ENCODE results near the gene CSNK1G1.
"Not testable (repeated sequence)": the region's sequence is repeated elsewhere in the genome, so short reads cannot be mapped to it uniquely, and the experiment has no call there.

The CSNK1G1 gene

DNA sequence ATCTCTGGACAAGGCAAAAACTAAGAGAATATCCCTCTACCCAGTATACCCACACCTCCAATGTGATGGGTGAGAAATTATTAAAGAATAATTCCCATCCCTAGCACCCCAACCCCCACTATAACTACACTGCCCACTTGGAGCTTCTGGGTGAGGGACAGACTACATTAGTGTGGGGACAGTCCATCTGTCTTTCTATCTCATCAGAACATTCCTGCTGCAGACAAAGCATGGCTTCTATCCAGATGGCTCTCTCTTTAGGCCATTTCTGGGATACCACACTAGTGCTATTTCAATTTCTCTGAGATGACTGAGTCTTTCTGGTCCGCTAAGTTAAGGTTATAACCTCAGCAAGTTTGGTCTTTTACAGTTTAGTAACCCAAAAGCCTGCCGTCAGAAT lies 6.6 kb downstream of the CSNK1G1 start:
- H3K9ac ChIP-seq (ENCODE audit: low read length) = no peak overlapping the region
- no peak overlapping the region for H3K18ac ChIP-seq (ENCODE audit: low read length)
- no peak overlapping the region for H2BK5ac ChIP-seq (ENCODE audit: low read depth, low read length, poor library complexity)
- H3K79me2 ChIP-seq (ENCODE audit: control insufficient read depth, insufficient read depth, low read length, poor library complexity) = no peaks in the 10 kb centered on the region
- H3K4me1 ChIP-seq (ENCODE audit: control insufficient read depth in 1 of 2, insufficient read depth in 2 of 2, low read length in 2 of 2) = no peaks in the 10 kb centered on the region
- H4K91ac ChIP-seq (ENCODE audit: low read depth, low read length) = no peak overlapping the region
- peaks cover 3 to 5% of the 10 kb centered on the region in 2 experiments for H3K36me3 ChIP-seq (ENCODE audit: control insufficient read depth in 1 of 2, insufficient read depth in 2 of 2, low read length in 2 of 2)
- no peak overlapping the region for H2BK120ac ChIP-seq (ENCODE audit: insufficient read depth, low read length, poor library complexity)
- no peak overlapping the region for H2AFZ ChIP-seq (ENCODE audit: insufficient read depth, low read length, poor library complexity)
- no peaks in the 10 kb centered on the region for H3K79me1 ChIP-seq (ENCODE audit: low read length)
- no peak overlapping the region for H3K14ac ChIP-seq (ENCODE audit: low read length)
- no peak overlapping the region for H4K8ac ChIP-seq (ENCODE audit: low read depth, low read length)
- H3K27me3 ChIP-seq (ENCODE audit: insufficient read depth, low read length) = no peaks in the 10 kb centered on the region
- H3K23ac ChIP-seq (ENCODE audit: low read length) = no peak overlapping the region
- DNase-seq = no peak
- no peaks in the 10 kb centered on the region for H3K9me3 ChIP-seq (ENCODE audit: insufficient read depth, low read depth, low read length)
- H3K4me3 ChIP-seq (ENCODE audit: low read depth, low read length) = no peak overlapping the region
- H2BK12ac ChIP-seq (ENCODE audit: low read length) = no peak overlapping the region
- H3K4me2 ChIP-seq (ENCODE audit: low read length) = no peak overlapping the region
- no peak overlapping the region for H2AK5ac ChIP-seq (ENCODE audit: low read length)
- H3K4ac ChIP-seq (ENCODE audit: low read depth, low read length) = no peak overlapping the region
- no CpG with 5 or more reads among the region's 2 CpGs for WGBS (ENCODE audit: extremely low coverage, insufficient coverage, insufficient read length)
- no peak overlapping the region for H3K27ac ChIP-seq (ENCODE audit: low read depth, low read length)
- no peak overlapping the region for H4K12ac ChIP-seq (ENCODE audit: low read depth, low read length)

DNA sequence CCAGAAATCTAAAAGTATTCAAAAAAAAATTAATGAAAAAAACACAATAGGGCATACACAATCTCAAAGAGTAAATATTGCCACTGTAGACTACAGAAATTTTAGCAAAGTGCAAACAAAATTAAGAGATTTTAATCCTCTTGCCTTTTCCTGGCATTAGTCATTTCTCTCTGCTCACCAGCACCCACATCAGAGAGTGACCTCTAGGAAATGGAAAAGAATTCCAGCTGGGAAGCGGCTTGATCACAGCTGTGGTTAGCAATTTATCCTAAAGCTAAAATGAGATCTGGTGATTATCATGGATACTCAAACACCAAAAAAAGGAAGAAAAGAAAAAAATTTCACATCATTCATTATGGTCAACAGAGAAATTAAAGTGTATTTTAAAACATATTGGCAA lies 7.5 kb downstream of the CSNK1G1 start:
- Histone ChIP-seq H4K91ac (ENCODE audit: low read depth, low read length) (no peak overlapping the region), H3K18ac (ENCODE audit: low read length) (no peak overlapping the region), H3K79me2 (ENCODE audit: control insufficient read depth, insufficient read depth, low read length, poor library complexity) (no peaks in the 10 kb centered on the region), H3K9ac (ENCODE audit: low read length) (no peak overlapping the region), H2AFZ (ENCODE audit: insufficient read depth, low read length, poor library complexity) (no peak overlapping the region), H3K23ac (ENCODE audit: low read length) (no peak overlapping the region), H2AK5ac (ENCODE audit: low read length) (no peak overlapping the region), H2BK5ac (ENCODE audit: low read depth, low read length, poor library complexity) (no peak overlapping the region), H2BK120ac (ENCODE audit: insufficient read depth, low read length, poor library complexity) (no peak overlapping the region), H2BK12ac (ENCODE audit: low read length) (no peak overlapping the region), H3K4ac (ENCODE audit: low read depth, low read length) (no peak overlapping the region), H3K4me1 (ENCODE audit: control insufficient read depth in 1 of 2, insufficient read depth in 2 of 2, low read length in 2 of 2) (no peaks in the 10 kb centered on the region), H3K79me1 (ENCODE audit: low read length) (no peaks in the 10 kb centered on the region), H3K9me3 (ENCODE audit: insufficient read depth, low read depth, low read length) (no peaks in the 10 kb centered on the region), H3K4me3 (ENCODE audit: low read depth, low read length) (no peak overlapping the region), H3K27ac (ENCODE audit: low read depth, low read length) (no peak overlapping the region), H4K12ac (ENCODE audit: low read depth, low read length) (no peak overlapping the region), H4K8ac (ENCODE audit: low read depth, low read length) (no peak overlapping the region), H3K27me3 (ENCODE audit: insufficient read depth, low read length) (no peaks in the 10 kb centered on the region), H3K4me2 (ENCODE audit: low read length) (no peak overlapping the region), H3K36me3 (ENCODE audit: control insufficient read depth in 1 of 2, insufficient read depth in 2 of 2, low read length in 2 of 2) (peaks cover 2 to 3% of the 10 kb centered on the region in 2 experiments), H3K14ac (ENCODE audit: low read length) (no peak overlapping the region)
- DNase-seq = no peak
- no CpG with 5 or more reads among the region's 1 CpG for WGBS (ENCODE audit: extremely low coverage, insufficient coverage, insufficient read length)

GRCh38 chr15:64346242-64346641 lies 9.7 kb downstream of the CSNK1G1 start:
- not testable (repeated sequence) for H3K27me3 ChIP-seq (ENCODE audit: insufficient read depth, low read length); H3K36me3 ChIP-seq (ENCODE audit: control insufficient read depth in 1 of 2, insufficient read depth in 2 of 2, low read length in 2 of 2); H3K4me1 ChIP-seq (ENCODE audit: control insufficient read depth in 1 of 2, insufficient read depth in 2 of 2, low read length in 2 of 2); H4K8ac ChIP-seq (ENCODE audit: low read depth, low read length); H4K91ac ChIP-seq (ENCODE audit: low read depth, low read length); H3K79me1 ChIP-seq (ENCODE audit: low read length); H3K9ac ChIP-seq (ENCODE audit: low read length); H3K79me2 ChIP-seq (ENCODE audit: control insufficient read depth, insufficient read depth, low read length, poor library complexity); H2BK12ac ChIP-seq (ENCODE audit: low read length); H2BK5ac ChIP-seq (ENCODE audit: low read depth, low read length, poor library complexity); H3K4ac ChIP-seq (ENCODE audit: low read depth, low read length); H2AK5ac ChIP-seq (ENCODE audit: low read length); H3K14ac ChIP-seq (ENCODE audit: low read length); H3K23ac ChIP-seq (ENCODE audit: low read length); H3K27ac ChIP-seq (ENCODE audit: low read depth, low read length); H3K4me2 ChIP-seq (ENCODE audit: low read length); H3K9me3 ChIP-seq (ENCODE audit: insufficient read depth, low read depth, low read length); H4K12ac ChIP-seq (ENCODE audit: low read depth, low read length); H3K18ac ChIP-seq (ENCODE audit: low read length); H3K4me3 ChIP-seq (ENCODE audit: low read depth, low read length); DNase-seq; H2BK120ac ChIP-seq (ENCODE audit: insufficient read depth, low read length, poor library complexity); H2AFZ ChIP-seq (ENCODE audit: insufficient read depth, low read length, poor library complexity)
- 94% methylated on average over 2 of the region's 6 CpGs for WGBS (ENCODE audit: extremely low coverage, insufficient coverage, insufficient read length)

- peak in 1 of 2 donors; percentile 19 for DNase-seq
- H3K4me2 ChIP-seq (ENCODE audit: low read length) = no peak overlapping the region
Measured at GRCh38 chr15:64344651-64345294, 11.2 kb downstream of the CSNK1G1 start.

More at GRCh38 chr15:64344651-64345294, 11.2 kb downstream of the CSNK1G1 start:
- H3K27me3 ChIP-seq (ENCODE audit: insufficient read depth, low read length) = no peaks in the 10 kb centered on the region
- no peak overlapping the region for H3K4me3 ChIP-seq (ENCODE audit: low read depth, low read length)
- H2BK5ac ChIP-seq (ENCODE audit: low read depth, low read length, poor library complexity) = no peak overlapping the region
- no peak overlapping the region for H4K91ac ChIP-seq (ENCODE audit: low read depth, low read length)
- H3K9me3 ChIP-seq (ENCODE audit: insufficient read depth, low read depth, low read length) = no peaks in the 10 kb centered on the region
- H3K79me2 ChIP-seq (ENCODE audit: control insufficient read depth, insufficient read depth, low read length, poor library complexity) = no peaks in the 10 kb centered on the region
- H4K12ac ChIP-seq (ENCODE audit: low read depth, low read length) = no peak overlapping the region
- H2AFZ ChIP-seq (ENCODE audit: insufficient read depth, low read length, poor library complexity) = no peak overlapping the region
- no peak overlapping the region for H2BK12ac ChIP-seq (ENCODE audit: low read length)
- no peak overlapping the region for H3K23ac ChIP-seq (ENCODE audit: low read length)
- no peak overlapping the region for H2AK5ac ChIP-seq (ENCODE audit: low read length)
- no peak overlapping the region for H3K27ac ChIP-seq (ENCODE audit: low read depth, low read length)
- H2BK120ac ChIP-seq (ENCODE audit: insufficient read depth, low read length, poor library complexity) = no peak overlapping the region
- no peak overlapping the region for H3K14ac ChIP-seq (ENCODE audit: low read length)
- no peak overlapping the region for H3K9ac ChIP-seq (ENCODE audit: low read length)
- H3K36me3 ChIP-seq (ENCODE audit: control insufficient read depth in 1 of 2, insufficient read depth in 2 of 2, low read length in 2 of 2) = peaks cover 2 to 3% of the 10 kb centered on the region in 2 experiments
- no peaks in the 10 kb centered on the region for H3K4me1 ChIP-seq (ENCODE audit: control insufficient read depth in 1 of 2, insufficient read depth in 2 of 2, low read length in 2 of 2)
- H3K4ac ChIP-seq (ENCODE audit: low read depth, low read length) = no peak overlapping the region
- H4K8ac ChIP-seq (ENCODE audit: low read depth, low read length) = no peak overlapping the region
- no peak overlapping the region for H3K18ac ChIP-seq (ENCODE audit: low read length)
- no peaks in the 10 kb centered on the region for H3K79me1 ChIP-seq (ENCODE audit: low read length)
